ENCODE results near the gene TMTC1.

TMTC1 gene

DNA sequence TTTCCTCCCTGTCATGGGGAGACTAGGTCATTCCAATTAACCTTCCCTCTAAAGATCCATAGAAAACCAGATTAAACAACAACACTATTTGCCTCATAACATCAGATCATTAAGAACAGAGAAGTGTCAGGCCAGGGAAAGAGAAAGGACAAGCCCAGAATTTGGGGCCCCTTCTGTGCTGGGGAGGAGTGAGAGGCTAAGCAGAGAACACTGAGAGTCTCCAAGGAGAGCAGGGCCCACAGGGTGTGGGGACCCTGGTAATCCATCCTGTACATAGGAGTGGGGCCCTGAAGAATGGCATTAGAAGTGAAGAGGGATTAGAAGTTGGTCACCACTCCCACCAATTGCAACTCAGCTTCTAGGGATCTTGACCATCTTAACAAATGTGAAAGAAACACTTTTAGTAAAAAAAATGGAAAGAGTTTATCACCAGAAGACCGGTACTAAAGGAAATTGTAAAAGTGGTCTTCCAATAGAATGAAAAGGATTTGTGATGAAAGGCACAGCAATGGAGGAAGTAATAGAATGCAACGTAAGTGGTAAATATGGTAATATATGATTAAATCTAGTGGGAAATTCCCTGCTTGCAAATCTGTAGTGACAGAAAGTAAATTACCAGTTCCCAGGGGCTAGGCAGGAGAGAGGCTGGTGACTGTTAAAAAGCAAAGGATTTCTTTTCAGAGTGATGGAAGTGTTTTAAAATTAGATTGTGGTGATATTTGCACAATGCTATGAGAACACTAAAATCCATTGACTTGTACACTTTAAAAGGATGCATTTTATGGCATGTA lies 14.0 kb upstream of the TMTC1 start:
- Histone ChIP-seq H3K27me3 (ENCODE audit: control insufficient read depth, insufficient read depth, low read length) (no peaks in the 10 kb centered on the region), H3K9me3 (ENCODE audit: control insufficient read depth, insufficient read depth, low read length) (no peaks in the 10 kb centered on the region; the same call in 1 of the 2 replicates), H3K27ac (ENCODE audit: low read length) (no peak overlapping the region), H3K36me3 (ENCODE audit: control insufficient read depth, insufficient read depth, low read length) (no peaks in the 10 kb centered on the region), H3K4me1 (ENCODE audit: control insufficient read depth, insufficient read depth, low read length) (no peaks in the 10 kb centered on the region), H3K4me3 (ENCODE audit: low read length) (no peak overlapping the region)
- no peak for DNase-seq (ENCODE audit: low read depth, low spot score)
- 100% methylated on average over 1 of the region's 2 CpGs for WGBS (ENCODE audit: insufficient coverage, insufficient read length)

DNA sequence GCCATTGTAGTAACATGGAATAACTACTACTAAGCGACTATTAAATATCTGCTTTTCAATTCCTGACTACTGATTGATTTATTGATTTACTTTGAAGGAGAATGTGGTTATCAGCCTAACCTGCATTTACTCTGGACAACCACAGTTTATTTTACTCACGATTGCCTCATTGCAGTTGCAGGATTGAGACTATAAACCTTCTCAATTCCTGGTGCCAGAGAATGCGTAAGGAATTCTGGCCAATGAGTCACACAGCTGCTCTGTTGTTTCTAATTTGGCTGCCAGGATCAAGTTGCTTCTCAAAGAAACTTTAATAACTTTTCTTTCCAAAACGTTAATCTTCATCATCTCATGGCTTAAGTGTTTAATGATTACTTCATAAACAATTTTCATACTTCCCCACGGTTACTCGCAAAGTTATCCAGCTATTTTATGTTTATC lies 13.1 kb upstream of the TMTC1 start:
- DNase-seq (ENCODE audit: low read depth, low spot score): no peak
- no peaks in the 10 kb centered on the region for H3K27me3 ChIP-seq (ENCODE audit: control insufficient read depth, insufficient read depth, low read length)
- no peak overlapping the region for H3K27ac ChIP-seq (ENCODE audit: low read length)
- no peaks in the 10 kb centered on the region; the same call in 1 of the 2 replicates for H3K9me3 ChIP-seq (ENCODE audit: control insufficient read depth, insufficient read depth, low read length)
- no peaks in the 10 kb centered on the region for H3K36me3 ChIP-seq (ENCODE audit: control insufficient read depth, insufficient read depth, low read length)
- no peak overlapping the region for H3K4me3 ChIP-seq (ENCODE audit: low read length)
- WGBS (ENCODE audit: insufficient coverage, insufficient read length): 100% methylated on average over 3 of the region's 6 CpGs
- no peaks in the 10 kb centered on the region for H3K4me1 ChIP-seq (ENCODE audit: control insufficient read depth, insufficient read depth, low read length)

DNA sequence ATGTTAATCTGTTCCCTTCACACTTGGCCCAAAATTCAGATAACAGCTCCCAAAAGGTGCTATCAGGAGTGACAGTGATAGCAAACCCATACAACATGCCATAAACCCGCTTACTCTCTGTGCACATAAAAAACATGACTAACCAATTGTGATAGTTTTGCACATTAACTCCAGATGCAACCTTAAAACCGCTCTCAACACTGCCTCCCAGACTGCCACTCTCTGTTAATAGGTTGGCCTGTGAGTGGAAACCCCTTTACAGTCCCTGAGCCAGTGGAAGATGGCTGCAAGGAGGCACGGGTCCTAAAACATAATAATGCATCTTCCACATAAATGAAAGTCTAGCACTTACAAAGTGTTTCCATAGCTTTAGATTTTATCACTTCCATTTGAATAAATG lies 12.0 kb upstream of the TMTC1 start:
- Histone ChIP-seq H3K4me1 (ENCODE audit: control insufficient read depth, insufficient read depth, low read length) (no peaks in the 10 kb centered on the region), H3K36me3 (ENCODE audit: control insufficient read depth, insufficient read depth, low read length) (no peaks in the 10 kb centered on the region), H3K4me3 (ENCODE audit: low read length) (no peak overlapping the region), H3K9me3 (ENCODE audit: control insufficient read depth, insufficient read depth, low read length) (no peaks in the 10 kb centered on the region; the same call in 1 of the 2 replicates), H3K27ac (ENCODE audit: low read length) (no peak overlapping the region), H3K27me3 (ENCODE audit: control insufficient read depth, insufficient read depth, low read length) (no peaks in the 10 kb centered on the region)
- WGBS (ENCODE audit: insufficient coverage, insufficient read length): no CpG with 5 or more reads among the region's 3 CpGs
- no peak for DNase-seq (ENCODE audit: low read depth, low spot score)

- H3K4me1 ChIP-seq (ENCODE audit: control insufficient read depth, insufficient read depth, low read length): no peaks in the 10 kb centered on the region
- H3K4me3 ChIP-seq (ENCODE audit: low read length): no peak overlapping the region
- no peaks in the 10 kb centered on the region; the same call in 1 of the 2 replicates for H3K9me3 ChIP-seq (ENCODE audit: control insufficient read depth, insufficient read depth, low read length)
- H3K27me3 ChIP-seq (ENCODE audit: control insufficient read depth, insufficient read depth, low read length): no peaks in the 10 kb centered on the region
- H3K36me3 ChIP-seq (ENCODE audit: control insufficient read depth, insufficient read depth, low read length): no peaks in the 10 kb centered on the region
- DNase-seq (ENCODE audit: low read depth, low spot score): no peak
- H3K27ac ChIP-seq (ENCODE audit: low read length): no peak overlapping the region
Observed at GRCh38 chr12:29794862-29795261, 11.1 kb upstream of the TMTC1 start.

DNA sequence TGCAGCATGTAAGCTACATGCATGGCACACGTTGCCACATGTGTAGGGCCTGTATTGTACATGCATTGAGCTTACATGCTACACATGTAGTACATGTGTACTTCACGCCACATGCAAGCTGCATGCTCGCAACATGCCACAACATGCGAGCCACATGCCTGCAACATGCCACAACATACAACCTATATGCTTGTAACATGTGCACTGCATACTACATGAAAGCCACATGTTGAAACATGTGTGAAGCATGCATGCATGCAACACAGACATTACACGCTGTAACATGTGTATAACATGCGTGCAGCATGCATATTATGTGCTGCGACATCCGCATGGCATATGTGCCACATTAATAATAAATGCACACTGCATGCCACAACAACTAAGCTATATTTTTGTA lies 9.1 kb upstream of the TMTC1 start:
- H3K4me3 ChIP-seq (ENCODE audit: low read length): no peak overlapping the region
- no peaks in the 10 kb centered on the region for H3K36me3 ChIP-seq (ENCODE audit: control insufficient read depth, insufficient read depth, low read length)
- H3K9me3 ChIP-seq (ENCODE audit: control insufficient read depth, insufficient read depth, low read length): no peaks in the 10 kb centered on the region; the same call in 1 of the 2 replicates
- no peaks in the 10 kb centered on the region for H3K27me3 ChIP-seq (ENCODE audit: control insufficient read depth, insufficient read depth, low read length)
- whole genome bisulfite sequencing (ENCODE audit: insufficient coverage, insufficient read length): no CpG with 5 or more reads among the region's 8 CpGs
- no peak overlapping the region for H3K27ac ChIP-seq (ENCODE audit: low read length)
- DNase-seq (ENCODE audit: low read depth, low spot score): no peak
- H3K4me1 ChIP-seq (ENCODE audit: control insufficient read depth, insufficient read depth, low read length): no peaks in the 10 kb centered on the region

DNA sequence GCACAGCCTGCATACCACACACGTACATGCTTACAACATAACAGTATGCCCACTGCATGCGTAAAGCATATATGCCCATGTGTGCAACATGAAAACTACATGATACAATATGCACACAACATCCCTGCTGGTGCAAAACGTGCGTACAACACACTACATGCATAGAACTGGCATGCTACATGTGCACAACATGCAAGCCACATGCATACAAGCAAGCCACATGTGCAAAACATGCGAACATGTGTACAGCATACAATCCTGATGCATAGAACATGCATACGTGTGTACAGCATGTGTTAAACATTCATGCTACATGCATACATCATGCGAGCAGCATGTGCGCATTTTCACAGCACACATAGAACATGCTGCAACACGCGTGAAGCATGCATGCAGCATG lies 8.4 kb upstream of the TMTC1 start:
- H3K36me3 ChIP-seq (ENCODE audit: control insufficient read depth, insufficient read depth, low read length): no peaks in the 10 kb centered on the region
- no peaks in the 10 kb centered on the region; the same call in 1 of the 2 replicates for H3K9me3 ChIP-seq (ENCODE audit: control insufficient read depth, insufficient read depth, low read length)
- H3K4me1 ChIP-seq (ENCODE audit: control insufficient read depth, insufficient read depth, low read length): no peaks in the 10 kb centered on the region
- H3K27me3 ChIP-seq (ENCODE audit: control insufficient read depth, insufficient read depth, low read length): no peaks in the 10 kb centered on the region
- no peak overlapping the region for H3K4me3 ChIP-seq (ENCODE audit: low read length)
- no CpG with 5 or more reads among the region's 10 CpGs for WGBS (ENCODE audit: insufficient coverage, insufficient read length)
- DNase-seq (ENCODE audit: low read depth, low spot score): no peak
- no peak overlapping the region for H3K27ac ChIP-seq (ENCODE audit: low read length)

DNA sequence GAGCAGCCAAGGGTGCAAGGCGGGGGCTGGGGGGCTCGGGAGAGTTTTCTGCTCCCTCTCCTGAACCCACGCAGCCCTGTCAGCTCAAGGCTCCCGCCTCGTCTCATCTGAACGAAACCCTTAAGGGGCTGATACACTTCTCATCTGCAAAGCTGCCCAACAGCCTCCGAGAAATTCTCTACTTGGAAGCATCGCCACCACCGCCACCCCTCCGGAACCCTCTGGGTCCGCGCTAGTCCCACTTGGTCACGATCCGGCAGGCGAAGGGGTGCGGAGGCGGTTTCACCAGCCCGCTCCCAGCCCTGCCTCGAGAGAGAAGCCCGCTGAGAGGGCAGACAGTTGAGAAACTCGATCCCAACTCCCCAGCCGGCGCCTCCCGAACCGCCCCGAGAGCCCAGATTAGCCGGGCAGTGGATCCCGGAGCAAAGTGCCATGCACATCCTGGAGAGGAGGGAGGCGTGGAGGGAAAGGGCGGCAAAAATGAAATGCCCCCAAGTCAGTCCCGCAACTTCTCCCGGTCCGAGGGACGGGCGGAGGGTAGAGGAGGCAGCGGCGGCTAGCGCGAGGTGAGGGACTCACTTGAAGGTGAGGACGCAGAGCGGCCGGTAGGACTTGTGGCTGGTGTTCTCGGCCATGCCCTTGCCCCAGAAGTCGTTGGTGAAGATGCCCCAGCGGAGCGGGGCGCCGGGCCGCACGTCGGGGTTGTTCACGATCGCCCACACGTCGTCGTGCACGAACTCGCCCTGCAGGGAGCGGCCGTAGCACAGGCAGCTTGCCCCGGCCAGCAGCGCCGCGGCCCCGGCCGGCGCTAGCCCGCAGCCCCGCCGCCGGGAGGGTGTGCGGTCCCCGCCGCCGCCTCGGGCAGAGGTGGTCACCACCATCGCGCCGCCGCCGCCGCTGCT lies 620 bp downstream of the TMTC1 start:
- Histone ChIP-seq H3K9me3 (ENCODE audit: control insufficient read depth, insufficient read depth, low read length) (no peaks in the 10 kb centered on the region), H3K4me3 (ENCODE audit: low read length) (peak overlapping the region; percentile 43; the same call in 1 of the 2 replicates), H3K27ac (ENCODE audit: low read length) (no peak overlapping the region), H3K27me3 (ENCODE audit: control insufficient read depth, insufficient read depth, low read length) (no peaks in the 10 kb centered on the region), H3K36me3 (ENCODE audit: control insufficient read depth, insufficient read depth, low read length) (no peaks in the 10 kb centered on the region), H3K4me1 (ENCODE audit: control insufficient read depth, insufficient read depth, low read length) (no peaks in the 10 kb centered on the region)
- DNase-seq (ENCODE audit: low read depth, low spot score): no peak
- whole genome bisulfite sequencing (ENCODE audit: insufficient coverage, insufficient read length): no CpG with 5 or more reads among the region's 82 CpGs

DNA sequence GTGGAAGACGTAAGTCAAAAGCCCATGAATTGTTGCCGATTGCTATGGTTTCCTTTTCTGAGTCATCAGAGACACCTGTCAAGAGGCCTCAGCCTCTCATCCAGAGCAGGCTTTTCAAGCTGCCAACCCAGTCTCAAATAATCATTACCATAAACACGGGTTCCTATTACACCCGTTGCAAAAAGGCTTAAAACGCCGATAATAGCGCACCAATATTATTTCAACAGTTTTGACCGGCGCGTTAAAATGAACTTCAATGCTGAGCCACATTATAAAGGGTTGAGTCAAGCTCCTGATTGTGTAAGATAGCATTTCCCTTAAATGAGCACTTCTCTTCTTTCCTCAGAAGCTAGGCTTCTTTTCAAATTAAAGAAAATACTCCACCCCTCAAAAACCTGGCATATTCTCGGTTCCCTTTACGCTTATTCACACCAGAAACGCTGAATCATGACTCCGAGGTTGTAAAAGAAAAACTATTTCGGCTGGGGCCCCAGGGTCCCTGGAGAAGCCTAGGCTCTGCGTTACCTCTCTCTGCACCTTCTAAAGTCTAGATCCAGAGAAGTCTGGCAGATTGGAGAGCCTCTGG lies 1.4 kb downstream of the TMTC1 start:
- WGBS (ENCODE audit: insufficient coverage, insufficient read length): no CpG with 5 or more reads among the region's 16 CpGs
- Histone ChIP-seq H3K36me3 (ENCODE audit: control insufficient read depth, insufficient read depth, low read length) (no peaks in the 10 kb centered on the region), H3K27me3 (ENCODE audit: control insufficient read depth, insufficient read depth, low read length) (no peaks in the 10 kb centered on the region), H3K27ac (ENCODE audit: low read length) (no peak overlapping the region), H3K4me3 (ENCODE audit: low read length) (peak overlapping the region; percentile 43; the same call in 1 of the 2 replicates), H3K4me1 (ENCODE audit: control insufficient read depth, insufficient read depth, low read length) (no peaks in the 10 kb centered on the region), H3K9me3 (ENCODE audit: control insufficient read depth, insufficient read depth, low read length) (no peaks in the 10 kb centered on the region)
- DNase-seq (ENCODE audit: low read depth, low spot score): no peak

DNA sequence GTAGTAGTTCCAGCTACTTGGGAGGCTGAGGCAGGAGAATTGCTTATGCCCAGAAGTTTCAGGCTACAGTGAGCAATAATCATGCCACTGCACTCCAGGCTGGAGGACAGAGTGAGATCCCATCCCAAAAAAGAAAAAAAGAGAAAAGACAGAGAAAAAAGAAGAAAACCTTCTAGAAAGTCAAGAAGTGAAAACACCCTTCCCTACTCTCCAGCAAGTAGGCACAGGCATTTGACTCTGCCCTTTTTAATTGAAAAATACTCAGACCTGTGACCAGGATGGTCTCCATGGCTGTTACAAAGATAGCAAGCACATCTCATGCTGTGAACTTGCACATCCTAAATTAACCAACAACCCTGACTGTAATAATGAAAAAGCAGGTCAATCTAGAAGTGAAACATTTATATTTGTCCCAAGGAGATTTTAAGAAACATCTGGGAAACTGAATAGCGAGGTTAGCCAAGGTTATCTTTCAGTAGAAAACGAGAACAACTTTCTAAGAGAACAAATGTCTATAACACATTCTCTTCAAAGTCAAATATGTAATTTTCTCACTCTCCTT lies 2.0 kb downstream of the TMTC1 start:
- H3K4me3 ChIP-seq (ENCODE audit: low read length): no peak overlapping the region
- no CpG with 5 or more reads among the region's 2 CpGs for WGBS (ENCODE audit: insufficient coverage, insufficient read length)
- H3K4me1 ChIP-seq (ENCODE audit: control insufficient read depth, insufficient read depth, low read length): no peaks in the 10 kb centered on the region
- no peak for DNase-seq (ENCODE audit: low read depth, low spot score)
- H3K9me3 ChIP-seq (ENCODE audit: control insufficient read depth, insufficient read depth, low read length): no peaks in the 10 kb centered on the region
- no peaks in the 10 kb centered on the region for H3K27me3 ChIP-seq (ENCODE audit: control insufficient read depth, insufficient read depth, low read length)
- no peaks in the 10 kb centered on the region for H3K36me3 ChIP-seq (ENCODE audit: control insufficient read depth, insufficient read depth, low read length)
- H3K27ac ChIP-seq (ENCODE audit: low read length): no peak overlapping the region

- H3K27ac ChIP-seq (ENCODE audit: low read length): no peak overlapping the region
- no peaks in the 10 kb centered on the region for H3K27me3 ChIP-seq (ENCODE audit: control insufficient read depth, insufficient read depth, low read length)
- no peak overlapping the region for H3K4me3 ChIP-seq (ENCODE audit: low read length)
Observed at GRCh38 chr12:29781188-29781587, 2.6 kb downstream of the TMTC1 start.

More at GRCh38 chr12:29781188-29781587, 2.6 kb downstream of the TMTC1 start:
- Histone ChIP-seq H3K4me1 (ENCODE audit: control insufficient read depth, insufficient read depth, low read length) (no peaks in the 10 kb centered on the region), H3K9me3 (ENCODE audit: control insufficient read depth, insufficient read depth, low read length) (no peaks in the 10 kb centered on the region), H3K36me3 (ENCODE audit: control insufficient read depth, insufficient read depth, low read length) (no peaks in the 10 kb centered on the region)
- no peak for DNase-seq (ENCODE audit: low read depth, low spot score)
